OCI-M2 (cell line): ENCODE measurements around the gene ATM.
"Not testable (repeated sequence)": the region's sequence is repeated elsewhere in the genome, so short reads cannot be mapped to it uniquely, and the experiment has no call there.

Experiments used
- DNase-seq: peaks from one replicate; lab custom pipeline; 2025; ENCODE audit not compliant: unreplicated experiment; lab: John Stamatoyannopoulos, UW

The ATM gene

GRCh38 chr11:108278546-108278945 lies 55.7 kb downstream of the ATM start:
- no peak for DNase-seq

- no peak for DNase-seq
Observed at GRCh38 chr11:108278954-108279353, 56.1 kb downstream of the ATM start.

- DNase-seq: no peak
Observed at GRCh38 chr11:108286370-108286769, 63.5 kb downstream of the ATM start.

GRCh38 chr11:108286956-108287355 lies 64.1 kb downstream of the ATM start:
- DNase-seq: no peak

GRCh38 chr11:108289066-108289465 lies 66.2 kb downstream of the ATM start:
- not testable (repeated sequence) for DNase-seq

- no peak for DNase-seq
Observed at GRCh38 chr11:108289699-108290098, 66.8 kb downstream of the ATM start.

GRCh38 chr11:108293229-108293628 lies 70.4 kb downstream of the ATM start:
- DNase-seq: no peak

- DNase-seq: no peak
Observed at GRCh38 chr11:108302121-108302785, 79.4 kb downstream of the ATM start.

GRCh38 chr11:108307751-108308150 lies 84.9 kb downstream of the ATM start:
- no peak for DNase-seq

GRCh38 chr11:108313444-108313843 lies 90.6 kb downstream of the ATM start:
- DNase-seq: no peak

- no peak for DNase-seq
Observed at GRCh38 chr11:108316061-108316460, 93.2 kb downstream of the ATM start.

- no peak for DNase-seq
Observed at GRCh38 chr11:108319541-108320145, 96.8 kb downstream of the ATM start.

- DNase-seq: no peak
Observed at GRCh38 chr11:108322666-108323065, 99.8 kb downstream of the ATM start.

GRCh38 chr11:108324587-108324986 lies 101.7 kb downstream of the ATM start:
- no peak for DNase-seq

- DNase-seq: no peak
Observed at GRCh38 chr11:108333403-108333899, 110.6 kb downstream of the ATM start.

- DNase-seq: no peak
Observed at GRCh38 chr11:108338750-108339149, 115.9 kb downstream of the ATM start.

- DNase-seq: no peak
Observed at GRCh38 chr11:108340973-108341372, 118.1 kb downstream of the ATM start.

GRCh38 chr11:108341654-108342053 lies 118.8 kb downstream of the ATM start:
- DNase-seq: no peak

GRCh38 chr11:108343714-108344113 lies 120.8 kb downstream of the ATM start:
- DNase-seq: no peak

GRCh38 chr11:108345767-108346166 lies 122.9 kb downstream of the ATM start:
- DNase-seq: no peak

GRCh38 chr11:108346451-108346850 lies 123.6 kb downstream of the ATM start:
- no peak for DNase-seq

GRCh38 chr11:108351468-108351867 lies 128.6 kb downstream of the ATM start:
- no peak for DNase-seq

GRCh38 chr11:108364159-108364558 lies 141.3 kb downstream of the ATM start:
- no peak for DNase-seq
